Spleen (tissue), 11 donors: ENCODE results near the gene IARS1. TPM values are rescaled to one million over a fixed set of nuclear protein-coding genes. Genes with fewer than 3 reads are reported as not detected.

ENCODE experiments used
- DNase-seq: peaks from one replicate; pipeline ENCODE4 v3.0.0-alpha.2; 2020
- H3K27ac ChIP-seq, 8 donors: fragments of 200-600 bp; sonication (generic) in 7 of 8; 1 replicate in 4 of 8; 2 replicates in 4 of 8; pipeline versions ENCODE4 v1.5.0 to v1.8.0; 2016 to 2021; ENCODE audit warnings: inconsistent platforms in 4 of 8, mild to moderate bottlenecking in 4 of 8, moderate library complexity in 1 of 8
- H3K27me3 ChIP-seq, 7 donors: fragments of 200-600 bp; sonication (generic) in 6 of 7; replicated peaks in 1 of 7; 1 replicate in 4 of 7; 2 replicates in 3 of 7; pipeline versions ENCODE4 v1.5.0 to v1.8.0; 2016 to 2021; ENCODE audit warnings: inconsistent platforms in 3 of 7, mild to moderate bottlenecking in 1 of 7
- H3K36me3 ChIP-seq, 6 donors: fragments of 200-600 bp; sonication (generic) in 5 of 6; 1 replicate in 4 of 6; 2 replicates in 2 of 6; pipeline versions ENCODE4 v1.5.0 to v1.8.0; 2016 to 2021; ENCODE audit warnings: inconsistent platforms in 2 of 6
- H3K4me1 ChIP-seq, 6 donors: fragments of 200-600 bp; sonication (generic) in 5 of 6; 1 replicate in 3 of 6; 2 replicates in 3 of 6; pipeline versions ENCODE4 v1.5.0 to v1.8.0; 2016 to 2021; ENCODE audit warnings: inconsistent platforms in 3 of 6
- H3K4me3 ChIP-seq, 8 donors: fragments of 200-600 bp; sonication (generic) in 7 of 8; 1 replicate in 4 of 8; 2 replicates in 4 of 8; pipeline versions ENCODE4 v1.5.0 to v1.8.0; 2016 to 2021; ENCODE audit warnings: inconsistent platforms in 4 of 8, mild to moderate bottlenecking in 4 of 8, moderate library complexity in 2 of 8
- H3K9me3 ChIP-seq, 8 donors: fragments of 200-600 bp; sonication (generic) in 7 of 8; 1 replicate in 4 of 8; 2 replicates in 4 of 8; pipeline versions ENCODE4 v1.5.0 to v1.8.0; 2016 to 2021; ENCODE audit warnings: inconsistent platforms in 4 of 8
- CTCF ChIP-seq, 11 experiments: fragments of 200-600 bp in 7 of 11; fragments of 450-650 bp in 4 of 11; sonication (generic) in 4 of 11; IDR thresholded peaks in 8 of 11; conservative IDR thresholded peaks in 3 of 11; 1 replicate in 7 of 11; 2 replicates in 4 of 11; pipeline versions ENCODE4 v1.4.0 to v1.8.0; 2016 to 2021; ENCODE audit warnings: antibody characterized with exemption in 11 of 11, inconsistent platforms in 4 of 11, mild to moderate bottlenecking in 1 of 11
- POLR2A ChIP-seq, 3 donors: fragments of 450-650 bp; IDR thresholded peaks; one replicate each; pipeline ENCODE4 v1.5.1; 2017; ENCODE audit warnings: antibody characterized with exemption in 3 of 3, mild to moderate bottlenecking in 1 of 3
- POLR2AphosphoS5 ChIP-seq, 3 donors: sonication (generic); formaldehyde crosslinking; IDR thresholded peaks; one replicate each; pipeline ENCODE4 v1.5.1; 2017; ENCODE audit warnings: antibody characterized with exemption in 3 of 3
- WGBS, 5 donors: extraction: QIAGEN DNeasy Blood & Tissue Kit in 3 of 5; methylation state at CpG; one replicate each; pipeline versions ENCODE4 v1.1.5 to v1.1.7; 2013 to 2018; 5-methylcytosine and 5-hydroxymethylcytosine counted together
- intact Hi-C: fragments of 100-400 bp; cut with DNase I; formaldehyde crosslinking; loops from one replicate; pipeline ENCODE4 v1.15.0; 2023; ENCODE audit warnings: low total_unique reads
- polyA plus RNA-seq, 3 donors: library from polyadenylated mRNA; stranded (reverse); fragments of 200-250 nt; gene quantifications; one replicate each; pipeline ENCODE4 v1.2.1, GENCODE V29; 2013
- total RNA-seq, 7 donors: library from RNA; depleted of rRNA in 3 of 7; stranded (reverse); fragments of >200 nt in 3 of 7; fragmentation: NEBNext Ultra II Directional in 4 of 7; extraction: Animal tissue kit (Norgen Biotek cat#: 25700) in 4 of 7; gene quantifications; one replicate each; pipeline versions ENCODE4 v1.1.0 to v1.2.1, GENCODE V29; 2016 to 2021
- donor health status: healthy with polysubstance abuse.
- donor health status: DM: no; HTN: no; CAD: no; lungs with moderate emphysema.
- donor health status: DM: no; HTN: no; CAD: no.
- donor health status: Bipolar disorder and iron deficiency.
- donor health status: healthy.
- donor health status: DM: no; HTN: no; CAD: no.
- donor health status: DM: yes; HTN: yes; CAD: no.

Gene IARS1
- total and polyA plus RNA-seq, 10 donors: 16.0 to 110 (median 61.5) TPM

GRCh38 chr9:92290785-92291429 lies 2.6 kb downstream of the IARS1 start:
- no peak for DNase-seq
- no peaks in the 10 kb centered on the region for H3K27me3 ChIP-seq
- peaks cover 17 to 51% (median 33%) of the 10 kb centered on the region in 6 donors for H3K4me1 ChIP-seq
- 70 to 91% (median 83%) methylated on average over 1 of the region's 1 CpG for WGBS, 5 donors
- H3K4me3 ChIP-seq: no peak overlapping the region
- TF ChIP-seq POLR2AphosphoS5 (IDR thresholded peaks at IDR 0.05) (no peak), POLR2A (IDR thresholded peaks at IDR 0.05) (no peak), CTCF (IDR thresholded peaks at IDR 0.05 in 8 of 11, conservative IDR thresholded peaks at IDR 0.05 in 3 of 11) (no peak)
- peaks cover 0 to 47% (median 23%) of the 10 kb centered on the region in 6 donors for H3K36me3 ChIP-seq
- no peaks in the 10 kb centered on the region for H3K9me3 ChIP-seq
- intact Hi-C loops: loop anchor here (5.0 kb wide), 1 partner anchor 36 kb away; the partner anchor contains the start of genes CENPP and NOL8
- no peak overlapping the region for H3K27ac ChIP-seq

GRCh38 chr9:92289708-92290390 lies 3.6 kb downstream of the IARS1 start:
- H3K4me1 ChIP-seq: peaks cover 16 to 40% (median 28%) of the 10 kb centered on the region in 6 donors
- intact Hi-C loops: loop anchor here (5.0 to 10.0 kb wide), 2 partner anchors 37 to 155 kb away; partner anchors contain the start of genes CENPP and NOL8
- H3K4me3 ChIP-seq: no peak overlapping the region
- TF ChIP-seq POLR2AphosphoS5 (IDR thresholded peaks at IDR 0.05) (no peak), POLR2A (IDR thresholded peaks at IDR 0.05) (no peak), CTCF (IDR thresholded peaks at IDR 0.05 in 8 of 11, conservative IDR thresholded peaks at IDR 0.05 in 3 of 11) (no peak)
- no peaks in the 10 kb centered on the region for H3K9me3 ChIP-seq
- H3K36me3 ChIP-seq: peaks cover 0 to 57% (median 32%) of the 10 kb centered on the region in 6 donors
- DNase-seq: no peak
- 85 to 97% (median 93%) methylated on average over 5 of the region's 5 CpGs for WGBS, 5 donors
- H3K27me3 ChIP-seq: no peaks in the 10 kb centered on the region
- no peak overlapping the region for H3K27ac ChIP-seq

- intact Hi-C loops: no loop called here
- 89 to 100% (median 95%) methylated on average over 1 of the region's 1 CpG for WGBS, 5 donors
- H3K27ac ChIP-seq: no peak overlapping the region
- H3K9me3 ChIP-seq: no peaks in the 10 kb centered on the region
- H3K27me3 ChIP-seq: no peaks in the 10 kb centered on the region
- H3K4me1 ChIP-seq: peaks cover 0 to 19% (median 5%) of the 10 kb centered on the region in 6 donors
- H3K4me3 ChIP-seq: no peak overlapping the region
- no peak for DNase-seq
- peaks cover 6 to 100% (median 92%) of the 10 kb centered on the region in 6 donors for H3K36me3 ChIP-seq
- no peak for TF ChIP-seq CTCF (IDR thresholded peaks at IDR 0.05 in 8 of 11, conservative IDR thresholded peaks at IDR 0.05 in 3 of 11)
- no peak for TF ChIP-seq POLR2A (IDR thresholded peaks at IDR 0.05)
- no peak for TF ChIP-seq POLR2AphosphoS5 (IDR thresholded peaks at IDR 0.05)
Measured at GRCh38 chr9:92279302-92279701, 14.2 kb downstream of the IARS1 start.

GRCh38 chr9:92278110-92278509 lies 15.4 kb downstream of the IARS1 start:
- Histone ChIP-seq H3K36me3 (peaks cover 6 to 100% (median 93%) of the 10 kb centered on the region in 6 donors), H3K4me1 (peaks cover 0 to 19% (median 5%) of the 10 kb centered on the region in 6 donors), H3K9me3 (no peaks in the 10 kb centered on the region), H3K27me3 (no peaks in the 10 kb centered on the region), H3K4me3 (no peak overlapping the region), H3K27ac (no peak overlapping the region)
- WGBS, 5 donors: 87 to 99% (median 96%) methylated on average over 2 of the region's 2 CpGs
- intact Hi-C loops: no loop called here
- TF ChIP-seq POLR2A (IDR thresholded peaks at IDR 0.05): no peak
- TF ChIP-seq POLR2AphosphoS5 (IDR thresholded peaks at IDR 0.05): no peak
- no peak for TF ChIP-seq CTCF (IDR thresholded peaks at IDR 0.05 in 8 of 11, conservative IDR thresholded peaks at IDR 0.05 in 3 of 11)
- DNase-seq: no peak
